Muscle of arm (tissue), 12 donors: Measurements from ENCODE around the gene PIK3C2B. TPM values are rescaled to one million over a fixed set of nuclear protein-coding genes. Genes with fewer than 3 reads are reported as not detected.

ENCODE experiments used
- DNase-seq: peaks from one replicate; pipeline ENCODE4 v3.0.0-alpha.2; 2013
- polyA plus RNA-seq, 12 donors: library from polyadenylated mRNA; unstranded; fragments of 120-200 nt; gene quantifications; one replicate each; pipeline ENCODE4 v1.2.1, GENCODE V29; 2013; ENCODE audit not compliant: insufficient read length in 12 of 12

The PIK3C2B gene
- polyA plus RNA-seq, 12 donors: 20.5 to 41.1 (median 28.5) TPM; not detected in 1

DNA sequence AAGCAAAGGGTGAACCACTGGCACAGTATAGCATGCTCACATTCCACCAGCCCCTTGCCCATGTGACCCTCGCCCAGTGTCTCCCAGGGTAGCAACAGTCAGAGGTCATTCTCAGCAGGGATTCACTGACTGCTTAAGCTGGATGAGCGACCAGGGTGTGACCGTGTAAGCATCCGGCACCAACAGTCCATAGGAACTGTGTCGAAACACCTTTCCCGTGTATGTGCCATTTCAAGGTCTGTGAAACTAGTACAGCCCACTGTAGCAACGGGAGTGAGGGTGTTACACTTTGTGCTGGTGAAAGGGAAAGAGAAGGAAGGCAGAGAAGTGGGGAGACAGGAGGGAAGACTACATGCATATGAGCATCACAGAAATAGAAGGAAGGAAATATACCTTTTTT is 10.8 kb downstream of the PIK3C2B start:
- no peak for DNase-seq

DNA sequence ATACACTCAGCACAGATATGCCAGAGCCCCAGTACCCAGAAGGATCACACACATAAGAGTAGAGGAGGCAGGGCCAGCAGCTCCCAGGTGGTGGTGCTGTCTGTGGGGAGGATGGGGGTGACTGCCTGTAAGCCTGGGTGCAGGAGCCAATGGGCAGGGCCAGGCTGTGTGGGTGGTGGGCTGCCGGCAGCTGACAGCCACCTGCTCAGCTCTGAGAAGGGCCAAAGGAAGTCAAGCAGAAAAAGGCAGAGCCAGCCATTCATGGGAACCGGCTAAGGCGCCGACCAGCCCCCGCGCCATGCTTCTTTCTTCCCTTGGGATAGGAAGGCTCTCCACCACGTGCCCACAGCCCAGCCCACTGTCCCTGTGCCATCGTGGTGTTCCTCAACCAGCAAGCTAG is 14.1 kb downstream of the PIK3C2B start:
- no peak for DNase-seq

DNA sequence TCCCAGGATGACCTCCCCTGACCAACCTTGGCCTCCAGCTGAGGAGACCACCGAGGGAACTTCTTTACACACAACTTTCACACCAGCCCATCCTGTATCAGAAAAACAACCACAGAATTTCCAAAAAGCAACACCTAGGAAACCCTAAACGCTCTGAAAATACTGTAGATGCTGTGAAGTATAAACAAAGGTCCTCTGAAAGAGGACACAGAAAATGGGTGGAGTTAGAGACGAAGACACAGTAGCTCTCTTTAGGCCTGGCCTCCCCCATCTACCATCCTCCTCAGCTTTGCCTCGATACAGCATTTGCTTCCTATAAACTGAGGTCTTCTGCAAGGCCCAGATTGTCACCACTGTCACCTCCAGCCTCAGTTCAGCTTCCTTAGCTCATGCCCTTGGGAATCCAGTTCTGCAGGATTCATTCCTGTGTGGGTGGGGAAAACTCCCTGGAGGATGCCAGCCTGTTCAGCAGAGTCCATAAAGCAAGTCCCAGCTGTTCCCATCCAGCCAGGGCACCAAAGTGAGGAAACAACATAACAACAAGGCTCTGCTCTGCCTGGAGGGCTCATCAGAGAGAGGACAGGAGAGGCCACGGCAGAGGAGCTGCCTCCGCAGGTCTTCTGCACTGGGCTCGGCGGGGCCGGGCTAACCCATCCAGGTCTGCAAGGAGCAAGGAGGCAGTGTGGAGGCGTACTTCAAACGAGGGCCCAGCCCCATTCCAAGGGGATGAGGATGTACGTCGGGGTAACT is 15.0 kb downstream of the PIK3C2B start:
- DNase-seq: no peak

DNA sequence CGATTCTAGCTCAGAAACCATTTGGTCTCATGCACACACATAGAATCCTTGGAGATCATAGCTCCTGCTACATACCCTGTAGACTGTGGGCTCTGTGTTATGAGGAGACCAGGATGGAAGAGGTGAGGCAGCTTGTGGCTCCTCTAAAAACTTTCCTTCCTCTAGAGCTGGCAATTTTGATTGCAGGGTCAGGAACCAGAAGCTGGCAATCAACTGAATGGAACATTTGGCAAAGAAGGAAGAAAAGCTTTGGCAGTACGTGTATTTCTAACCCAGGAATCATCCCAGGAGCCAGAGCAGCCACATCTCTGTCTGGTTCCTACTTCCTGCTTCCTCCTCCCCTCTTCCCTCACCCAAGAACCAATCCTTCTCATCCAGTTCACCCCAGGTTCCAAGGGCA is 15.7 kb downstream of the PIK3C2B start:
- no peak for DNase-seq

DNA sequence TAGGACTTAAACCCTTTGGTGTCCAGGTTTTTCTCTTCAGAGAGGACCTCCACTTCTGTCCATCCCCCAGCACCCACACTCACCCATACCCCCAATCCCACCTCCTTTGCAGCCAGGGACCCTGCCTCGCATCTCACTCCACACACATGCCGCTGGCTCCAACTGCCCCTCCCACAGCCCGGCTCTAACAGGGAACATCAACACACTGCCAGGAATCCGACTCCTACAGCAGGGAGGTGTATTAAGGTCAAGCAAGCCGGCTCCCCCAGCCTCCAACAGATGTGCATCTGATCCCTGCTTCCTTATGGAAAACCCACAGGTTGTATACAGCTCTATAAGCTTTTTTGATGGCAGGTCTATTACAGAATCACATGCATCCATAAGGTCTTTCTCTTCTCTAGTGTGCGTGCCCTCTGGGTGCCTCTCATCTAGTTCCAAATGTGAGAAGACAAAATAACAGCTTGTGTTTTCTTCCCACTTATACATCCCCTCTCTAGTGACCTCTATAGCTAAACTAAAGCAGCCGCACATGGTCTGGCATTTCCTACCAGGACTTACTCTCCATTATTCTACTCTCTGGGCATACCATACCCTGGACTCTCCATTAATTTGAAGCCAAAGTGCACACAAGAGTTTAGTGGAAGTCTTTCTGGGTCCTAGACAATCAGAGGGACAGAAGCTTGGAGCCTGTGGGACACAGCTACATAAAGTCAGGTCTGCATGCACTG is 16.3 kb downstream of the PIK3C2B start:
- no peak for DNase-seq

DNA sequence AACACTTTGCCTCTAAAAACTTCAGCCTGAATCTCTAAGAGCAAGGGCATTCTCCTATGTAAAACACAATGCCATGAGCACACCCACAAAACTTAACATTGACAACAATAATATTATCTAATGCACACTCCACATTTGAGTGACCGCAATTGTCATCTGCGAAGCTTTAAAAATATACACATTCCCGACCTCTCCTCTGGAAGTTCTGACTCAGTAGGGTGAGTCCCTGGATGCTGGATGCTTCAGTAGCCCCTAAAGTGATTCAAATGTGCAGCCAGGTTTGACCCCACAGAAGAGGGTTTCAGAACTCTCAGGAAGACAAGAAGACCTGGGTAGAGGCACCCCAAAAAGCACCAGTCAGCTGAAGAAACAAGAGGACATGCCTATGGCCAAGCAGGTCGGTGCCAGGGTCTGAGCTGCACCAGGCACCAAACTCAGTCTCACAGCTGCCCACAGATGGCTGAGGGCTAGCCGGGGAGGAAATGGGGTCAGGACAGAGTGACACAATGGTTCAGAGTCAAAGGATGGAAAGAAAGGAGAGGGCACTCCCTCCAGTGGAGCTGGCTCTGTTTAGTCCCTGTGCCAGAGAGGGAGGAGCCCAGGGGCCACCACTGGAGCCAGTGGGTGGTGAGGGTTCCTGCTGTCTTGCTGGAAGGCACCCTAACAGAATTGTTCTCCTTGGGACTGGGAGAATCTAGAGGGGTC is 17.4 kb downstream of the PIK3C2B start:
- no peak for DNase-seq

DNA sequence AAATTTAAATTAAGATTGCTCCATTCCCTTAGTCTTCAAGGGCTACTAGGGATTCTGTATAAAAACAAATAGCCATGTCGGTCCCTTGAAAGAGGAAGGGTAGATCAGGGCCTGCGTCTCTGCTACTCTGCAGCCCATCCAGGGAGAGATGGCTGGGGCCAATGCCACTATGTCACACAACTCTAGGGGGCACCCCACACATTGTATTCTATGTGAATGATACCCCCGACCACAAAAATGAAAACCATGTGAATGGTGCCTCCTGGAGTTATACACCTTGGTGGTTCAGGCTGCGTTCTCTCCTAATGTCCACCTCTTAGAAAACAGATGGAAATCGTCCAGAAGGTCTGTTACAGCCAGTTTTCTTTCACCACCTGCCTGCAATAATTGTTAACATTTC is 18.0 kb downstream of the PIK3C2B start:
- no peak for DNase-seq

DNA sequence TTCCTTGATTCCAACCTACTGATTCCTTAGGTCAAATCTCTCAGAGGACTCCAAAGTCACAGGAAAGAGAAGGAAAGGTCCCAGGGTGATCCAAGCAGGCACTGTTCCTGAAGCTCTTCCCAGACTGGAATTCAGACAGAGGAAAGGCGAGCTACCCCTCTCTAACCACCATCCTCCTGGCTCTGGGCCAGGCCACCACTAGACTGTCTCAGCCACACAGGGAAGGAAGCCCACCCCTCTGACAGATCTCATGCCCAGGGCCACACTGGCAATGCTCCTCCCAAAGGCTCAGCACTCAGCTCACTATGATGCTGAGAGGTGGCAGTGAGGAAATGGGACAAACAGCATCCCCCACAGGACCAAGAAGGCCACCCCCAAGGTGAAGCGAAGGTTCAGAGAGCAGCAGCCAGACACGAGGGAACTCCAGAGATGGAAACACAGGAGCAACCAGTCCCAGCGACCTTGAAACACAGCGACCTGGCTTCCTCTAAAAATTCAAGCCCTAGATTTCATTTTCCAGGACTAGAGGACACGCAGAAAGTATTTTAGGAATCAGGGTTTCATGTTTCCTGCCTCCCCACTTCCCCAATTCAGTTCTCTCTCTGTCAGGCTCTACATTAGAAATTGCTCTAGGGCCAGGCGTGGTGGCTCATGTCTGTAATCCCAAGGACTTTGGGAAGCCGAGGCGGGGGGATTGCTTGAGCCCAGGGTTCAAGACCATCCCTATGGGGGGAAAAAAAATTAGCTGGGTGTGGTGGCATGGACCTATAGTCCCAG is 18.8 kb downstream of the PIK3C2B start:
- DNase-seq: no peak

DNA sequence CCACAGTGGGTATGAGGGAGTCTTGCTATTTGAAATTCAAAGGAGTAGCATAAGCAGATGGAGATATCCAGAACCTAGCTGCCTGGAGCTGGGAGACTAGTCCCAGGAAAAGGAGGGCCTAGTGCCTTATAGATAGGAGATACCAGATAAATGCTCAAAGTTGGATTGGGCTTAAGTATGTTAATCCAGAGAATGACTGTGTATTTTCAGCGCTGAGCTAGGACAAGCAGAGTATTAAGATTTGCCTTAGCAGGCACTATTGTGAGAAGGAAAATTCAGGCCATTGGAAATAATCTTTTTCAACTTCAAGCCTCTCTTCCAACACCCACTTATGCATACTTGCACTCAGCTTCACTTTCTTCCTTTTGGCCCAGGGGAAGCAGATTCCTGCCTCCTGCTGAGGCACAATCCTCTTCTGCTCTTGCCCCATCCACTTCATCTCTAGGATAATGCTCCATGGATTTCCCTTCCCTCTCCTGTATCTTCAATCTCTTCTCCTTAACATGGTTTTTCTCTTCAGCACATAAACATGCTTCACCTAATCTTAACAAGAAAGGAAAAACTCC is 21.1 kb downstream of the PIK3C2B start:
- DNase-seq: no peak

DNA sequence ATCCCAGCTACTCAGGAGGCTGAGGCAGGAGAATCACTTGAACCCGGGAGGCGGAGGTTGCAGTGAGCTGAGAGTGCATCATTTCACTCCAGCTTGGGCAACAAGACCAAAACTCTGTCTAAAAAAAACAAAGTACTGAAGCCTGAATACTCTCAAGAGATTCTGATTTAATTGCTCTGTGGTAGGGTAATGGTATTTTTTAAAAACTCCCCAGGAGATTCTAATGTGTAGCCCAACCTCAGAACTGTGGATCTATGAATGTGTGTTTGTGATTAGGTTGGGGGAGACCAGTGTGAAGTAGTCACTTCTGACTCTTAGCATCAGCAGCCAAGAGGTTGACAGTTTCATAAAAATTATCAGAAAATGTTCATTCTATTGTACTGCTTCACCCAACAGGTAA is 21.9 kb downstream of the PIK3C2B start:
- DNase-seq: no peak

DNA sequence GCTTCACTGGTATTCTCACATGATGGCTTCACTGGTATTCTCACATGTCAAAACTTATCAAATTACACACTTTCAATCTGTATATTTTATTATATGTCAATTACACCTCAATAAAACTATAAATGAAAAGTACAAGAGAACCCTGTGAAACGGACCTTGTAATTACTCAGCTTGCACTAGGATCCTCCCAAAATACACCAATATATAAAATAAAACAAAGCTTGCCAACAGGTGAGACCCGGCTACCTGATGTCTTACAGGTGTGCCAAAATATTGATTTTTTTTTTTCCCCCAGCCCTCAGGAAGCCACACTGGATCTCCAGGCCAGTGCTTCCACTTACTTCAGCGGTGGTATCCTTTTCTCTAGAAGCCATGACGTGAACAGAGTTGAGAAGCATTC is 22.9 kb downstream of the PIK3C2B start:
- DNase-seq: no peak

DNA sequence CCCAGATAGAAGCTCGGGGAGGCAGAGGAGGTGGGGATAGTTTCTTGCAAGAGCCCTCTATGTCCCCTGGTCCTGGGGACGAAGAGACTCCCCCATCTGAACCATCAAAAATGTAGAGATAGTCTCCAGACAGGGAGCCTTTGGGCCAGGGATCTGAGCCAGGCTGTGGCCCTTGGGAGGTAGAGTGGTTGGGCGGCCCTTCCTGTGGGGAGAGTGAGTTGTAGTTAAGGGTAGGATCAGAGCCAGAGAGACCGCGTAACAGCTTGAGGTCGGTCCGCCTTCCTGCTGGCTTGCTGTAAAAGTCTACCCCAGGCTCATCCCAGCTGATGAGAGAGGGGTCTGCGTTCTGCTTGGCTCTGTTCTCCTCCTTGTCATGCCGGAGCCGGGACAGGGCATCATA is 25.3 kb downstream of the PIK3C2B start:
- no peak for DNase-seq

DNA sequence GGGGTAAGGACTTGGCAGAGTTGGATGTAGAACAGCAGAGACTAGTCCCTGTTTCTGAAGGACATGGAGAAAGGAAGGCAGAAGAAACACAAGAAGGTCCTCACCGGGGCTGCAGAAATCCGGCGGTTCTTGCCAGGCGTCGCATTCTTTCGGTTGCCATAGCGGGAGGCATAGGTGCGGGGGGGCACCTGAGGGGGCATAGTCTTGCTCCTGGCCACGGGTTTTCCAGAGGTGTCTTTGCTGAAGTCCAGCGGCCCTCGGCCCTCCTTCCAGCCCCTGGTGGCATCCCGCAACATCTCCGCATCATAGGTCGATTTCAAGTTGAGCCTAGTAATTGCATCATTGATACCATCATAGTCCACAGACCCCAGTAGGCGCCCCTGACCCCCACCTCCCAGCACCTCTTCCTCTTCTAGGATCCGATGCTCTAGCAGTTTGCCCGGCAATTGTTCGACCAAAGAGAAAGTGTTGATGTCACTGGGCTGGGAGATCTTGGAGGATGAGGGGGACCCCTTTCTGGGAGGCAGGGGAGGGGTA is 25.8 kb downstream of the PIK3C2B start:
- no peak for DNase-seq

DNA sequence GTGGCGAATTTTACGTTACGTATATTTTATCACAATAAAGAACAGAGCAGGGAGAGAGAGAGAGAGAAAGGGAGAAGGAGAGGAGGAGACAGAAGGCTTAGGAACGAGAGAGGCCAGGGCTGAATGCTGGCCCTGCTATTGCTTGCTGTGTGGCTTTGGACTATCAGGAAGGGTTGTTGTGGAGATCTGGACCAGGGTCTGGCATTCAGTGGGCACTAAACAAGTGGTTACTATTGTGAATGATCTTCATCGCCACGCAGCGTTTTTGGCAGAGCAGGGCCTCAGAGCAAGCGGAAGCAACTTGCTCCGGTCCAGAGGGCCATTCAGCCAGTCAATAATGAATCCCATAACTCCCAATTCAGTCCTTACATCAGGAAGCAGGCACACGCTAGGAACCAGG is 26.4 kb downstream of the PIK3C2B start:
- no peak for DNase-seq

DNA sequence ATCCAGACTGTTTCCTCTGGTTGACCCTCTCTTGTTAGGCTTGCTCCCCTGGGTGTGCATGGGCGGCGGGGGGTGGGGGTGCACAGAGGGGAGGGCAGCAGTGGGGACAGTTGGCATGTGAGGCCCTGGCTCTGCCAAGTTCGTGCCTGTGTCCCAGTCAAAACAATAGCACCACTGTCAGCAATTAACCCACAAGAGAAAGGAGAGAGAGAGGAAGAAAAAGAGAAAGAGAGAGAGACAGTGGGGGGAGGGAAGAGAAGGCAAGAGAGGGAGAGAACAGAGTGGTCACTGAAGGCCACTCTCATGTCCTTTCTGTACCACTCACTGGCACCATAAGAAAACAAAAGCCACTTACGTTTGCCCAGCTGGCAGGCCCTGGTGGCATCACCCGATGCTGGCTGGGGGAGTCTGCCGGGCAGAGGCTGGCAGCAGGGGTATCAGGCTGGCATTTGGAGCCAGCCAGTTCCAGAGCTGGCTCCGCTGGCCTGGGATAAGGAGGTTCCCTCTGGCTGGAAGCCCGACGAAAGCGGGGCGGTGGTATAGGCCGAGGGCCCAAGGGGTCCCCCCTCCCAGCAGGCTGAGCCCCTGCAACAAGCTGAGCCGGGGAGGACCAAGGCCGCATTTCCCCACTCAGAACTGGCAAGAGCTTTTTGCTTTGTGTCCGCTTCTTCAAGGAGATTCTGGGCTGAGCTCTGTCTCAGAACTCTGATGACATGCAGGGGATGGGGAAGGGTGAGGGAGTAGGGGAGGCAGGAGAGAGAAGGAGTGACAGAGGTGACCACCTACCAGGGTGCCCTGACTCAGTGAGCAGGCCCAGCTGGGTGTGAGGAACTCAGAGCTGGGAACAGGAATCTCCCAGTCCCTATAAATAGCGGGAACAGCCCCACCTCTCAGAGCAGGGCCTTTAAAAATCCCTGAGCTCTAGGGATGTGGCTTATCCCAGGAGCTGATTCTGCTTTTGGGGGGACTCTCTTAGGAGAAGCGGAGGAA is 27.9 kb downstream of the PIK3C2B start:
- DNase-seq: no peak

DNA sequence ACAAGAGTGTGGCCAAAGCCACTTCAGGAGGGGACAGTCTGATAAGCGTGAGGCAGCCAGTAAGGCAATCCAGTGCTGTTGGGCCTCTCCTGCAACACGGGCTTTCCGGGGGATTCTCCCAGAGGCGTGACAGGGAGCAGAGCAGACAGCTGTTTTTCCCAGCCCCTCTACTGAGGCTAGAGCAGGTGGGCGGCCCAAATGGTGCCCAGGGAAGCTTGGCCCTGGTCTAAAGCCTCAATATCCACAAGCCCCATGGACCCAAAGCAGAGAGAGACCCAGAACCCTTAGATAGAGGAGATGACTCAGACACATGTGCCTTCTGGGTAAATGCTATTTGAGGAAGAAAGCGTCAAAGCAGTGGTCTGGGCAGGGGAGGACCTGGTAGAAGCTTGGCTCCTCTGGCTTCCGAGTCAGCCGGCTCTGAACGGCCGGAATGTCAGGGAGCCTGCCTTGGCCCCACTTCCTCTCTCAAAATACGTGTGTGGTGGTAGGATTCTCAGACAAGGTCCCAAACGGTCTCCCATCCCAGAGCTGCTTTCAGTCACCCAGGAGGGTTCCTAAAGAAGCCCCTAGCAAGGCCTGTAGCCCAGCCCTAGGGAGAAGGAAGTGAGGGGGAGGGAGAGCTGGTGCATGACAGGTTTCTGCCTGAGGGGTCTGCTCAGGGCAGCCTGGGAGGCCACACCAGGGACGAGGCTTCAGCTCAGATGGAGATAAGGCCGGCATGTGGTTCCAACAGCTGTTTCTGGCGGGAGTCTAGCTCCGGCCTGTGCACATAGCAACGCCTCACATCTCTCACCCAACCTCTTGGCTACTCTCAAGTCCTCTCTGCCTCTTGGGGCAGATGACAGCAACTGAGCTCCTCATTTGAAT is 28.8 kb downstream of the PIK3C2B start:
- no peak for DNase-seq

DNA sequence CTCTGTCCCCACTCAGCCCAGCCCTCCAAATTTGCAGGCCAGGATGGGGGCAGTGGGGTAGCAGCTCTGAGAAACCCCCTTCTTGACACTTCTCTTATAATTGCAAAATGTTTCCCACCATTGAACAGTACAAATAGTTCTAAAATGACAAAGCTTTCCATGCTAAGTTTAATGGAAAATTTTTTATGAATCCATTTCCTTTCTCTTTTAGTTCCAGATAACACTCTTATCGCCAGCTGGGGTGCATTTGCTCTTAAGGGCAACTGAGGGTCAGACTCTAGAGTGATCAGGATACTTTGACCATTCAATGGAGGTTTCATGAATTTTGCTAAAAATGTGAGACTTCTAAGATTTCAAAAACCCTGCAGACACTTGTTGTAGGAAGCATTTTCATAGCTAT is 29.9 kb downstream of the PIK3C2B start:
- DNase-seq: no peak

DNA sequence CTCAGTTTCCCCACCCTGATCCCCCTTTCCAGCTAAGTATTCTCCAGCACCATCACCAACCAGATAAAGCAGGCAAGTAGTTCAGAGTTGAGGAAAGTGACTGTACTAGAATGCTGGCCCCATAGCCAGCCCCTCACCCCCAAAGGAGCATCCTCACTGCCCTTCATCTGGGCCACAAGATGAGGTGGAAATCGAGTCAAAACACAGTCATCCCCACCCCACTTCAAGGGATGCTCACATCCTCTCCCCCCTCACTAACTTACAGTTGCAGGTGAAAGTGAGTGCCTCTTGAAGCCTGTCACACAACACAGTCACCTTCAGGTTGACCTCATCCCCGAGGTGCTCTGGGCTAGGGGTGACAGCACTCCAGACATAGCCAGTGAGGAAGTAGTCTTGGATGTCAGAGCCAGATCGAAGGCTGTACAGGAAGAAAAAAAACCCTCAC is 30.4 kb downstream of the PIK3C2B start:
- DNase-seq: no peak
